NCI-H2107 treated with DMSO at 0.1 percent for 48 hours (cell line): ENCODE results near the gene DST.

Source experiments
- DNase-seq: peaks from one replicate; lab custom pipeline; 2025; ENCODE audit not compliant: unreplicated experiment; lab: John Stamatoyannopoulos, UW

DST gene

DNA sequence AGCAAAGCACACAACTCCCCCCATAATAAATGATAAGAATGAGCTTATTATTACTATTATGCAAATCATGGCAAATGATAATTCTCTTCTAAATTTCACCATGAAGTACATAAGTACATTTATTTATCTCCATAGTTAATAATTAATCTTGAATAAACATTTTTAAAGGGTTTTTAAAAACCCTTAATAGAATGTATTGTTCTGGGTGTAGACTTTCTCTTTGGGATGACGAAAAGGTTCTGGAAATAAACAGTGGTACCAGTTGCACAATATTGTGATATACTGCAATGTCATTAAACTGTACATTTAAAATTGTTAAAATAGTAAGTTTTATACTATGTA, 18.0 kb downstream of the DST start:
- no peak for DNase-seq

DNA sequence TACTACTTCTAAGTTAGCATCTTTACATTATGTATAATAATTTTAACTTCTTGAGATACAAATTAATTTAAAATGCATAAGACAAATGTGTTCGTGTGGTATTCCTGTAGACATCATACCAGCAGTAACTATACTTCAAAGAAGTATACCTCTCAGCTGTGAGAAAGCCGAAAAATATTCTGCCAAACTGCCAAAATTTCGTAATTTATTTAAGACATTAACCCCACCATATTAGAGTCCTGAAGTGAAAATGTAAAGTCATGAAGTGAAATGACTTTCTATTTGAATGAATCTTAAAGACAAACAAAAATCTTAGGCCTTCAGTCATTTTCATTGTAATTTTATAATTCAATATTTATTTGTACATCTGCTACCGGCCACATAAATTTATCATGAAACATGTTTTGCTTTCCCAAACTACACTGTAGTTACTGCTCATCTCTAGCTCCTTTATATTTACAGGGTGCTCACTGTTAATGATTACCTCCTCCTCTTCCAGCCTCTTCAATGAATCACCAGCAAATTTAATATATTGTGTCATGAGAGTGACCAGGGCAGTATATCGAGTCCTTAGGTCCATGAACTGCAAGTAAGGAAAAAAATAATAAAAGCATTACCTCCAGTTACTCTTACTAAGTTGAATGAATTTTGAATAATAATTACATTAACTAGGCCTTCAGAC, 18.5 kb downstream of the DST start:
- no peak for DNase-seq

DNA sequence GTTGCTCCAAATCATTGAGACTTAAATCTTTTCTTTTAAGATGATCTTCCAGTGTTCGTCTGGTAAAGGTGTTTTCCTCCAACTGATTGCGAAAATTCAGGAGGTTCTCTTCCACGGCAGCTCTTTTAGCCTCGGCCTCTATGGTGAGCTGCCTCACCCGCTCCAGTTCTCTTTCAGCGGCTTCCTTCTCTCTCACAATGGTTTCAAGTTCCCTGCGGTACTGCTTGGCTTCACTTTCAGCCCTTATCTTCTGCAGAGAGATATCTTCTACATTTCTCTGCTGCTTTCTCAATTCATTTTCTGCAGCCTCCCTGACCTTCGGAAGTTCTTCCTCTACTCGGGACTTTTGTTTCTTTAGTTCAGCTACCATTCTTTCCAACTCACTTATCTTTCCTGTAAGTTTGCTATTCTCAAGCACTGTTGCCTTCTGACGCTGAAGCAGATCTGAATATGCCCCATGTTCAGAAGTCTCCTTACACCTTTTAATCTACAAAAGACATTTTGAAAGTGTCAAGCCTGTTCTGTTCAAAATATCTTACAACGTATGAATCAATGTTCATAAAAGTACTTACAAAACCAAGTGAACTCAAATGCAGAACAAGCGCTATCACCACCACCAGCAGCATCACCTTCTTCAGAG, 22.3 kb downstream of the DST start:
- DNase-seq: no peak

DNA sequence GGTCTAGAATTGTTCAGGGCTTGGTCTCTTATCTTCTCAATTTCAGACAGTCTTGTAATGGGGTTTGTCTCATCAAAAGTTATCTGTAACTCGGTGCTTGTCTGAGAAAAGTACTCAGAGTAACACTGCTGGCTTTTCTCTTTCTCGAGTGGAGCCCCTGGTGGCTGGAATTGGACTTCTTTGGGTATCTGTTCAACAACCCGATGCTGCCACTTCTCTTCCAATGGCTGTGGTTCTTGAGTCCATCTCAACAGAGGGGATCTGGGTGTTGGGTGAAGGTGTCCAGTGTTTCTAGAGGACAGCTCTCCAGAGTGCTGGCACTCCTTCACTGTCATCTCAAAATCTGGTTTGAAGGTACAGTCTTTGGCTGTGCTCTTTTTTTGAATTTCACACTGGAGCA, 24.6 kb downstream of the DST start:
- no peak for DNase-seq

DNA sequence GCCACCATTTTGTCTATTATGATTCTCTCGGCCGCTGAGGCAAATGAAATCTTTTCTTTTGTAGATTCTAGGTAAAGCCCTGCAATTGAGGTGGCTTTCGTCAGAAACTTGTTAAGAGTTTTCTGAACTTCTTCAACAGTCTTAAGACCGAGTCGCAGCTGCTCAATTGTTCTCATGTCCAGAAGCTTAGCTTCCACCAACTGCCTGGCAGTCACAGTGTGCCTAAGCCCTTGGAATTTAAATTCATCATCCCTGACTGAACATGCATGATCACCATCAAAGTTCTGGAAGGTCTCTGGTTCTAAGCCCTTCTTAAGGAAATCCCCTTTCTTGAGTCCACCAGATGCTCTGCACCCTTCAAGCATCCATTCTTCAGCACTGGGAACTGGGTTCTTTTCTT, 25.7 kb downstream of the DST start:
- DNase-seq: no peak

DNA sequence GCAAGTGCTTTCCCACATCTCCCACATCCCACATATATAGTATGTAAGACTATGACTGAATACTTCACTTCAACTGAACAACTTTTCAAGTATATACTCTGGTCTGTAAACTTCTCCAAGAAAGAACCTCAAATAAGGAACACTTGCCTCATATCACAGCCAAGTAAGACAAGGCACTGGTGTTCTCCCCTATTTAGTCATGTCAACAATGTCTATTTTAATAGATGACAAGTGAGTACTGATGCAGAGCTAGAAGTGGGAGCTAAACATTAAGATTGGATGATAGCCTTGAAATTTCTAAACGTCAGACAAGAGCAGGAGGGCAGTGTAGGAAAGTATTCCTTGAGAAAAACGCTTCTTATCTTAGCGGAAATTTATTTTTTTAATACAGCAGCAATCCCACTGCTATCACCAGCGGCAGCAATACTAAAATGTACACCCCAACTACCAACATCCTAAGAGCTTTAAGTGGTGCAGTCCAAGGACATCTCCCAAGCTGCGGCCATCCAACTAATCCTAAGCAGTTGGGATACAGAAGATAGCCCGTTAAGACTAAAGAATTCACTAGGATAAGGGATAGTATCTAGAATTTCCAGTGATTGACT, 29.3 kb downstream of the DST start:
- DNase-seq: no peak

DNA sequence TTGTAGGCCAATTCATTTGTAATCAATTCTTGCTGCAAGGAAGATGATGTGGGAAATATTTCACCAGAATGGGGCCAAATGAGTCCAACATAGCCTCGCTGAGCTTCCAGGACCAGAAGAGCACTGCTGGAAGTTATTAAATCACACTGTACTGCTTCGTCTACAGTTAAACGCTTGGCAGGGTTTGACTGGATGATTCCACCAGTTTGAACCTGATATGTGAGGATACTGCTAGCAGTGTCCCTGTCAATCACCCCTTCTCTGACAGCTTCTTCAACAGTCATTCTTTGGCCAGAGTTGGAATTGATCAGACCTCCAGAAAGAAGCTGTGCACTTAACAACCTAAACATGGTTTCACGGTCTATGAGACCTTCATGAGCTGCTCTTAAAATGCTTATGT, 34.4 kb downstream of the DST start:
- DNase-seq: no peak

DNA sequence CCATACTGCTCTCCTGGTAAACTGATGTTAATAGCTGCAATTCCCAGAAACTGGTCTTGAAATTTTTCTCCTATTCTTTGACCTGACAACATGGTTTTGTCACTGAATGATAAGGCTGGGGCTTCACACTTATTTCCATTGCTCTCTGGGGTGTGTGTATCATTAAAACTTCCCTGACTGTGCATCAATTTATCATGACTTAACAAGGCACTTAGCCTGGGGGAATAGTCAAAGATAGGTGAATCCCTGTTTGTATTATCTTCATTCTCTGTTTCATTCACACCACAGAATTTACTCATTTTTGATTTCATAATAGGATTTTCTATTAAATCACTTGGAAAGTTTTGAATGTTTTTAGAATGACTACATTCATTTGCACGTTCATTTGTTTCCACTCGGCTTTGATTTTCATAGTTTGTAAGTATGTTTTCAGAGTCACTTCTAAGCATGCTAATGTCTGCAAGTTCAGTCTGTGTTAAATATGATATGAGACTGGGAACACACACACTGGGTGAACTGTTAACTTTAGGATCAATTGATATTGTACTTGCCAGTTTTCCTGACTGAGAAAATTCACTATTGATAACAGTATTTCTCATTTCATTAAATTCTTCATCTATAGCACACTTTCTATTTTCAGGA, 35.5 kb downstream of the DST start:
- no peak for DNase-seq

DNA sequence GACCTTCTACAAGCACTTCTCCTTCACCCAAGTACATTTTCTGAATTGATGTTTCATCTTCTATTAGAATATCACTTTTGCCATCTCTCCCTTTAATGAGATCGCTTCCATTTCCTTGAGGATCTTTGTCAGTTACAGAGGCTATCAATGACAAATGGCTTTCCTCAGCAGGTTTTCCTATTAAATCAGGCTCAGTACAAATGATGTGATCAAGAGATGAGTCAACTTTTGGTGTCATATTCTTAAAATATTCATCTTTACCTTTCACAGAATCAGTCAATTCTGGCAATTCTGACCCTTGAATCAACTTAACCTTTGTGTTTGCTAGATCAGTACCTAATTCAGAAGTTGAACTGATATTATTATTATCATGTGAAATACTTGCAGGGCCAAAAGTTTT, 37.3 kb downstream of the DST start:
- no peak for DNase-seq

DNA sequence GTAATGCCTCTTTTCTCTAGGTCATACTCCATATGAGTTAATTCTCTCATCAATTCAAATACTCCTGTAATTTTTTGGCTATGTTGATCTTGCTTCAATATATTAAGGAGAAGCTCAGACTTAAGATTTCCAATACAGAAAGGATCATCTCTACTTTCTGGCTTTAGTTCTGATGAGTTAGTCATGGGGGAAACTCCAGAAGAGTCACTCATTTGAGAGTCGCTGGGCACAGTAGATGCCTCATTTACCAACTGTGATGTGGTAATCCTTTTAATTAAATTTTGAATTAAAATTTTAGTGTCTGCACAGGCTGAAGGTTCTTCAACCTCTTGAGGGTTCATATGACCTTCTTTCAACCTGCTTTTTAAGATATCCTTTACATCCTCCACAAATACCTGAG, 38.5 kb downstream of the DST start:
- no peak for DNase-seq

DNA sequence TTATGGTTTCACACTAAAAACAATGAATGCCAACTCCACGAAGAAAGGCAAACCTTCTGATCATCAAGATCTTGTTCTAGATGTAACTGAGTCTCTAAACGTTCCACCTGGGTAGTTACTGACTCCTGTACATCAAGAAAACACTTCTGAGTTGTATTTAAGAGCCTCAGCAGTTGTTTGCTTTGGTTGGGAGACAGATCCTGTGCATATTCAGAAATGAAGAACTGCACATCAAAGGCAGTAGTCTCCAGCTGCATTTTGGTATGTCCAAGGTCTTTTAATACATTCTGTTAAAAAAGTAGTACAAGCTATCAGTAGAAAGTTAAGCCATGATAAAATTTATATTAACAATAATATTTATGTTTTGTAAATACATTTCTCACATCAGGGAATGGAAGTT, 41.3 kb downstream of the DST start:
- DNase-seq: no peak

DNA sequence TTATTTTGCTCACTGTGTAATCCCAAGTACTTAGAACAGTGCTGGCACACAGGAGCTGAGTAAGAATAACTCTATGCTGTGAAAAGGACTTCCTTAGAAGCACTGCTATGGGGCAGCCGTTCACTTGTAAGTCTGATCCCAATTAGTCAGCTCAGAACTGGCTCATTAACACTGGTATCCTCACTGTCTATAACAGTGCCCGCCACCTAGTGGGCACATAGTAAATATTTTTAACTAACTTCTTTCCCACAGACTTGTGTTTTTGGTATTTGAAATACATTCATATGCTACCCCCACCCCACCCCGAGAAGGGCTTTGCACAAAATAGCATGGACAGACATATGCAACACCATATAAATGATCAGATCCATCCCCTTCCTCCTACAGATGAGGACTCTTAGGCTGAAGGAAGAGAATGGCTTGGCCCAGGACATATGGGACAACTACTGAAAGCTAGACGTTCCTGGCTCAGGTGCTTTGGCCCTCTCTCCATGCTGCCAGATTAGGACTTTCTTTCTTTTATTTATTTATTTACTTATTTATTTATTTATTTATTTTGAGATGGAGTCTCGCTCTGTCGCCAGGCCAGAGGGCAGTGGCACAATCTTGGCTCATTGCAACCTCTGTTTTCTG, 47.1 kb downstream of the DST start:
- DNase-seq: no peak

DNA sequence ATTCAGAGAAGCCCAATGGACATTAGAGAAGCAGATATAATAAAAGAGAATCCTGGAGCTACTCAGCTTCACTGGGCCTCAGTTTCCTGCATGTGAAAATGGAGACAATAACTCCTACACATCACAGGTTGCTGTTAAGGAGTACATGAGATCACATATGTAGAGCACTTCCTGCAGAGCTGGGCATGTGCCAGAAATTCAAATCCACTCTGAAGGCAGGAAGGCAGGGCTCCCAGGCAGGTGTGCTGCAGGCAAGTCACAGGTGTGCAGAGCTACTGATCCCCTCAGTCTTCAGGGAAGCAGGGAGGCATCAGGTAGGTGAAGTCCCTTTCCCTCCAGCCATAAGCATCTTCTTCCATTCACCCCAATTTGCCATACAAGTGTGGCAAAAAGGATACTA, 48.0 kb downstream of the DST start:
- no peak for DNase-seq

DNA sequence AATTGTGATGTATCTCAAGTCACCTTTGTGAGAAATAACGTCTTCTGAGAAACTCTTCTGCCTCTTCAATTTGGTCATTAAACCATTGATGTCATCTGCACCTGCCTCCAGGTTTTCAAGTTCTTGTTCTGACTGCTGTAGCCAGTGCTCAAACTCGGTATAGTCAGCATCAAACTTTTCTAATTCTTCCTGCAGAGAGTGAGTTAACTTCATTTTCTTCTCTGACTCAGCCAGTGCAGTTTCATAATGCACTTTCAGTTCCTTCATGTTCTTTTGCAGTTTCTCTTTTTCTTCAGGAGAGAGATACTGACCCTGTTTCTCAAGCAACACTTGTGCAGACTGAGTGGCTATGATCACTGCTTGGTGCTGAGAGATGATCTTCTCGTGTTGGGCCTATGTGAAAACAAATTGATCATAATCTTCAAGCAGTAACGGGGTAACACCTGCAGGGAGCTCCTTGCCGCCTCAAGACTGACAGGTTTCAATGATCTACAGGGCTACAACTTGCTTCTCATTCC, 48.8 kb downstream of the DST start:
- no peak for DNase-seq

DNA sequence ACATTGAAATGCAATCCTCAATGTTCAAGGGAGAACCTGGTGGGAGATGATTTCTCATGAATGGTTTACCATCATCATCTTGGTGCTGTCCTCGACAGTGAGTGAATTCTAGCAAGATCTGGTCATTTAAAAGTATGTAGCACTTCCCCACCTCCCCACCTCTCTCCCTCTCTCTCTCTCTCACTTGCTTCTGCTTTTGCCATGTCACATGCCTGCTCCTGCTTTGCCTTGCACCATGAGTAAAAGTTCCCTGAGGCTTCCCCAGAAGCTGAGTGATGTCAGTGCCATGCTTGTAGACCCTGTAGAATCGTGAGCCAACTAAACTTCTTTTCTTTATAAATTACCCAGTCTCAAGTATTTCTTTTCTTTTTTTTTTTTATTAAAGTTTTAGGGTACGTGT, 60.5 kb downstream of the DST start:
- no peak for DNase-seq

DNA sequence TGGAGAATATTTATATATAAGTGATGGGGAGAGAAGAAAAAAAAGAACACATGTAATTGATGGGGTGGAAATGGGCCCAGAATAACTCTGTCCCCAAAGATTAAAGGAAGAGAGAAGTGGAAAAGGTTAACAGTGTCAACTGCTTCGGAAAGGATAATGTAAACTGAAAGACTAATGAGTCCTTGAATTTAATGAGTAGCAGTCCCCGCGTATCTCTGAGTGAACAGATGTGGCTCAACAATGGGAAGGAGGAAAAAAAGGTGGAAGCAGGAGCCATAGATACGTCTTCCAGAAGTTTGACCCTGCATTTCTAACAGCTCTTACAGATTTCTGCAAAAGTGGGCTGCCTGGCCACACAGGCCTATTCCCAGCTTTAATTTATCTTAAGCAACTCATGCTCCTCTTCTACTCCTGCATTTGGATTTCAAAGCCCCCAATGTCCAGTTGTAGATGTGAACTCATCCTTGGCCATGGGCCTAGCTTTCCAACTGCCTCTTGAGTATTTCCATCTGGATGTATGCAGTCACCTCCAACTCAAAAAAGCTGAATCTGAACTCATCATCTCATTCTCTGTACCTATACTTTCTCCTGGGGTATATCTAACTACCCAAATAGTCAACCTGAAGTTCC, 61.3 kb downstream of the DST start:
- no peak for DNase-seq

DNA sequence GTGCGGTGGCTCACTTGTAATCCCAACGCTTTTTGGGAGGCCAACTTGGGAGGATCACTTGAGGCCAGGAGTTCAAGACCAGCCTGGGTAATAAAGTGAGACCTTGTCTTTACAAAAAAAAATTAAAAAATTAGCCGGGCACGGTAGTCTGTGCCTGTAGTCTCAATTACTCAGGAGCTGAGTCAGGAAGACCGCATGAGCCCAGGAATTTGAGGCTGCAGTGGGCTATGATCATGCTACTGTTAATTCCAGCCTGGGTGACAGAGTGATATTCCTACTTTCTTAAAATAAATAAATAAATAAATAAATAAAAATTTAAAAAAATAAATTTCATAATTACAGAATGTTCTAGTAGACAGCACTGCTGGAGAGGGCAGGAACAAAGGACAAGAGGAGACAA, 62.4 kb downstream of the DST start:
- no peak for DNase-seq

DNA sequence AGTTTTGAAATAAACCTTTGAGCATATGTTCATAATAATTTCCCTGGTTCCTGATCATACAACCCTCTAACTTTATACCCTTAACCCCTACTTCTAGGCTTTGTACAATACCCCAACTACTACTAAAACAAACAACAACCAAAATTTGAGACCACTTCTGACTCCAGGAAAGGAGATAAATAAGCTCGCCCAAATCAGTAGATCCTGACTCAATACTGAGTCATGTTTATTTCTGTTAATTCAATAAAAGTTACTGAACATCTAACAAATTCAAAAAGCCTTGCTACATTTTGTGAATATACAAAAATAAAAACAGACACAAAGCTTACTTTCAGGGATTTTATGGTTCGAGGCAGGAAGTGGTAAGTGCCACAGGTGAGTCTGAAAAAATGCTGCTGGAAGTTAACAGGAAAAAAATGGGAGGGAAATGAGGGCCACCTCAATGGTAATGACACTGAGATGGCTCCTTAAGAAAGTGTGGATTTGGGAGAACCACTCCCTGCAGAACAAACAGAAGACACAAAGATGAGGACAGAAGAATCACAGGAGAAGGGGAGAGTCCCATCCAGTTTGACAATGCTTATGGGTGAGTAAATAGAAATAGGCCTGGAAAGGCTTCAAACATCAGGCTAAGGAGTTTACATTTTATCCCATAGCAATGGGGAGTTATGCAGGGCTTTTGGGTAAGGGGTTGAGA, 63.4 kb downstream of the DST start:
- DNase-seq: no peak

DNA sequence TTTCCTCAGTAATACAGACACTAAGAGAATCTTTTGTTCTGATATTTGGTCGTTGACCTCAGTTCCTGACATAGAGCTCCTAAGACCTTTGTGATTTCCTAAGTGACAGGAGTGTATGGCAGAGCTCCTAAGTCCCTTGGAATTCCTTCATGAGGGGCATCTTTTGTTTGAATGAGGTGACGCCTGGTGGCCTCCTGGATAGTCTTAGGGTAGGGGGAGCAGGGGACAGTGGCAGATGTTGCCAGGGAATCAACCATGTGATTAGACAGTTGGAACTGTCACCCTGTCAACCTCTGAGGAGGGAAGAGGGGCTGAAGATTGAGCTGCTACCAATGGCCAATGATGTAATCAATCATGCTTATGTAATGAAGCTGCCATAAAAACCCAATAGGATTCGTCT, 67.0 kb downstream of the DST start:
- no peak for DNase-seq

DNA sequence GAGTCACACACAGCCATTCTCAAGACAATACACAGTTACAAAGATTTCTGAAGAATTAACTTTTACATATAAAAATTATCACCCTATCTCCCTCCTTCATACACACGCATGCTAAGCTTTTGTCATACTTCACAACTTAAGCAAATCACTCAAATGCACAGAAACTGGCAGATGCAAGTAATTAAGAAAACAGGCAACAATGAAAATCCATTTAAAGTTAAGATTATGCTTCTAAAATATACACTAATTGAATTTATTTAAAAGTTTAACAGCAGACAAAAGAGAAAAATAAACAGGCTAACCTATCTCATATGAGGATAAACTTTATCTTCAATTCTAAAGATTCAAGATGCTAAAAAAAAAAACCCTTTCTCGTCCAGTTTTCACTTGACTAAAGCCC, 68.4 kb downstream of the DST start:
- no peak for DNase-seq

DNA sequence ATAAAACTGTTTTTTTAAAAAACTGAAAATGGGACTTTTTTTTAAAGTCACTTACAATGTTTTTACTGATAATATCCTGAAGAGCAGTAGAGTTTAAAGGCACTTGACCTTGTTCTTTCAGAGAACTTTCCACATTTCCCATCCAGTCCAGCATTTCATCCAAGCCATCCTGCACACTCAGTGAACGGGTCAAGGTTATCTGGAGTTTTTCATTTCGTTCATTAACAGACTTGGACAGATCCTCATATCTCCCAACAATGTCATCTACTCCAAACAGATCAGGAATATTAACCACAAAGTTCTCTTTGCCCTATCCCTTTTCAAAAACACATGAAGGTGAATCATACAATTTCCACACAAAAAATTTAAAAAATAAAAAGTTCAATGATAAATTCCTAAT, 69.1 kb downstream of the DST start:
- DNase-seq: no peak
